OCI-LY7 (cell line): ENCODE measurements around the gene PLPP3. TPM values are rescaled to one million over a fixed set of nuclear protein-coding genes. Genes with fewer than 3 reads are reported as not detected.

Experiments used
- BruUV-seq: library from RNA; stranded (reverse); fragments of 400-500 nt; replicated peaks from 2 replicates; lab custom pipeline; 2021; lab: Mats Ljungman, UMichigan
- CTCF ChIA-PET: fragments of 300-600 bp; sonication (Branson Sonifier 250); formaldehyde crosslinking; loops from one replicate; lab custom pipeline; 2022; ENCODE audit warnings: antibody characterized with exemption; ENCODE audit not compliant: unreplicated experiment; lab: Charles Lee
- POLR2A ChIA-PET: fragments of 300-600 bp; sonication (Branson Sonifier 250); formaldehyde crosslinking; loops from one replicate; lab custom pipeline; 2022; ENCODE audit warnings: antibody characterized with exemption; lab: Charles Lee
- DNase-seq: peaks from one replicate; pipeline ENCODE4 v3.0.0-alpha.2; 2015; ENCODE audit warnings: low spot score
- H2AFZ ChIP-seq: fragments of 200-600 bp; sonication (generic), shearing (Covaris generic); 2 replicates; pipeline ENCODE4 v1.6.1; 2014; ENCODE audit warnings: mild to moderate bottlenecking, antibody characterized with exemption, low read length, moderate library complexity
- H3K27ac ChIP-seq: fragments of 200-600 bp; sonication (generic); 2 replicates; pipeline ENCODE4 v1.5.1; 2014; ENCODE audit warnings: mixed run types, low read depth, mild to moderate bottlenecking, moderate library complexity, low read length, inconsistent platforms; ENCODE audit not compliant: poor library complexity, severe bottlenecking
- H3K36me3 ChIP-seq: fragments of 200-600 bp; sonication (generic); 2 replicates; pipeline ENCODE4 v1.6.1; 2014; ENCODE audit warnings: mild to moderate bottlenecking, antibody characterized with exemption, low read length, moderate library complexity, mixed read lengths; ENCODE audit not compliant: insufficient read depth
- H3K4me1 ChIP-seq: fragments of 200-600 bp; sonication (generic); 2 replicates; pipeline ENCODE4 v1.5.1; 2014; ENCODE audit warnings: mild to moderate bottlenecking, low read length; ENCODE audit not compliant: insufficient read depth, poor library complexity, severe bottlenecking
- H3K4me2 ChIP-seq: fragments of 200-600 bp; sonication (generic); 2 replicates; pipeline ENCODE4 v1.6.1; 2014; ENCODE audit warnings: mild to moderate bottlenecking, low read length
- H3K4me3 ChIP-seq: fragments of 200-600 bp; sonication (generic); 2 replicates; pipeline ENCODE4 v1.5.1; 2014; ENCODE audit warnings: mild to moderate bottlenecking, low read depth, low read length; ENCODE audit not compliant: poor library complexity, severe bottlenecking
- H3K79me2 ChIP-seq: fragments of 200-600 bp; sonication (generic); 2 replicates; pipeline ENCODE4 v1.6.1; 2016; ENCODE audit warnings: low read depth, mild to moderate bottlenecking, low read length, moderate library complexity, mixed read lengths; ENCODE audit not compliant: insufficient read depth
- H3K9me2 ChIP-seq: fragments of 200-600 bp; sonication (generic); 2 replicates; pipeline ENCODE4 v1.6.1; 2016; ENCODE audit warnings: mild to moderate bottlenecking, low read length, mixed read lengths; ENCODE audit not compliant: insufficient read depth
- H3K9me3 ChIP-seq: fragments of 200-600 bp; sonication (generic); 2 replicates; pipeline ENCODE4 v1.6.1; 2014; ENCODE audit warnings: mild to moderate bottlenecking, mixed run types, low read length, mixed read lengths
- H4K20me1 ChIP-seq: fragments of 200-600 bp; sonication (generic); 2 replicates; pipeline ENCODE4 v1.6.1; 2014; ENCODE audit warnings: mild to moderate bottlenecking, antibody characterized with exemption, low read length, moderate library complexity, mixed read lengths; ENCODE audit not compliant: insufficient read depth
- EZH2phosphoT487 ChIP-seq: fragments of 200-600 bp; sonication (generic); IDR thresholded peaks from 2 replicates; pipeline ENCODE4 v1.6.1; 2018; ENCODE audit warnings: low read depth, borderline replicate concordance, mild to moderate bottlenecking, mixed run types, antibody characterized with exemption, low read length, moderate library complexity, mixed read lengths
- intact Hi-C: fragments of 100-400 bp; cut with micrococcal nuclease; formaldehyde crosslinking; loops from one replicate; pipeline ENCODE4 v1.10.0; 2022; ENCODE audit not compliant: unreplicated experiment
- total RNA-seq, 2 experiments: library from RNA; depleted of rRNA in 1 of 2; stranded (reverse); fragments of >200 nt in 1 of 2; shearing (Covaris generic) in 1 of 2; gene quantifications; 2 replicates each; pipeline ENCODE4 v1.2.3, GENCODE V29; 2014 to 2022
- TF ChIP-seq, protein P1 (sequence below): fragments of 200-600 bp; sonication (generic); conservative IDR thresholded peaks from 2 replicates; pipeline ENCODE4 v1.5.1; 2014; ENCODE audit warnings: mild to moderate bottlenecking, antibody characterized with exemption, low read length, moderate library complexity, mixed read lengths

Gene PLPP3
- total RNA-seq, 2 experiments from 2014 or later, result 0.92 to 1.7 TPM

DNA sequence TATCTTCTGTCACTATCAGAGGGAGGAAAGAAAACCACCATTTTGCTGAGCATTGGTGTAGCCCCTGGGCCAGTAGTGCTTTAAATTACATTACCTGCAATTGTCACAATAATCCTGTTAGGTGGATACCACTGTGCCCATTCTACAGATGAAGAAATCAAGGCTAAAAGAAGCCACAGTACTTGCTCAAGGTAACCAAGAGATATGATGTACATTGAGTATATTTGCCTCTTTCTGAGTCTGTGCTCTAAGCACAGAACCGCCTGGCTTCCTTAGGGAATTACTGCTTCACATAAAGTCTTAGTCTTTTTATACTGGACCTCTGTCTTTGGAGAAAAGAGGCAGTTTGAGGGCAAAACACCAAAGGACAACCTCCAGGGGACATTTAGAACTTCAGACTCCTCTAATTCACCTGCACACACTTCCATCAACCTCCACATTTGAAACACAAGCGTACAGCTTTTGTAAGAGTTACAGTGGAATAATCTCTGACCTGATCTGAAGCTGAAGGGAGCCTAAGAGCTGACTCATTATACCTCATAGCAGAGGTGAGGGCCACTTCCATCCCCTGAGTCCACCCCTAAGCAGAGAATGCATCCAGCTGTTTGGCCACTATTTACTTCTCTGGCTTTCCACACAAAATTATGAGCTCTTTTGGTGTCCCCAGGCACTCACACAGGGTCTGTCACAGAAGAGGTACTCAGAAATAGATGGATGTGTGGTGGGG lies 61.8 kb downstream of the PLPP3 start:
- no peaks in the 10 kb centered on the region for H3K9me3 ChIP-seq
- no TSS peak for BruUV-seq
- intact Hi-C loops, result loop anchor here (5.0 kb wide), 1 partner anchor 40 kb away; no protein-coding TSS in a partner anchor
- ChIA-PET POLR2A (interaction anchor here (0.7 kb wide), 1 partner anchor 182 kb away, joined by 3 read pairs; no protein-coding TSS in a partner anchor), CTCF (interaction anchor here (1.2 kb wide), 1 partner anchor 10 kb away, joined by 4 read pairs; no protein-coding TSS in a partner anchor)
- no peaks in the 10 kb centered on the region for H4K20me1 ChIP-seq
- no peaks in the 10 kb centered on the region for H3K9me2 ChIP-seq
- H3K36me3 ChIP-seq, result no peaks in the 10 kb centered on the region
- no peak for DNase-seq
- peaks cover 35% of the 10 kb centered on the region for H3K4me1 ChIP-seq
- H3K4me3 ChIP-seq, result no peak overlapping the region
- no peak overlapping the region for H3K27ac ChIP-seq
- H3K79me2 ChIP-seq, result no peaks in the 10 kb centered on the region
- TF ChIP-seq, protein P1, sequence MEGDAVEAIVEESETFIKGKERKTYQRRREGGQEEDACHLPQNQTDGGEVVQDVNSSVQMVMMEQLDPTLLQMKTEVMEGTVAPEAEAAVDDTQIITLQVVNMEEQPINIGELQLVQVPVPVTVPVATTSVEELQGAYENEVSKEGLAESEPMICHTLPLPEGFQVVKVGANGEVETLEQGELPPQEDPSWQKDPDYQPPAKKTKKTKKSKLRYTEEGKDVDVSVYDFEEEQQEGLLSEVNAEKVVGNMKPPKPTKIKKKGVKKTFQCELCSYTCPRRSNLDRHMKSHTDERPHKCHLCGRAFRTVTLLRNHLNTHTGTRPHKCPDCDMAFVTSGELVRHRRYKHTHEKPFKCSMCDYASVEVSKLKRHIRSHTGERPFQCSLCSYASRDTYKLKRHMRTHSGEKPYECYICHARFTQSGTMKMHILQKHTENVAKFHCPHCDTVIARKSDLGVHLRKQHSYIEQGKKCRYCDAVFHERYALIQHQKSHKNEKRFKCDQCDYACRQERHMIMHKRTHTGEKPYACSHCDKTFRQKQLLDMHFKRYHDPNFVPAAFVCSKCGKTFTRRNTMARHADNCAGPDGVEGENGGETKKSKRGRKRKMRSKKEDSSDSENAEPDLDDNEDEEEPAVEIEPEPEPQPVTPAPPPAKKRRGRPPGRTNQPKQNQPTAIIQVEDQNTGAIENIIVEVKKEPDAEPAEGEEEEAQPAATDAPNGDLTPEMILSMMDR, result no peak
- TF ChIP-seq EZH2phosphoT487, result no peak
- no peak overlapping the region; the same call in 1 of the 2 replicates for H2AFZ ChIP-seq
- H3K4me2 ChIP-seq, result no peak overlapping the region

DNA sequence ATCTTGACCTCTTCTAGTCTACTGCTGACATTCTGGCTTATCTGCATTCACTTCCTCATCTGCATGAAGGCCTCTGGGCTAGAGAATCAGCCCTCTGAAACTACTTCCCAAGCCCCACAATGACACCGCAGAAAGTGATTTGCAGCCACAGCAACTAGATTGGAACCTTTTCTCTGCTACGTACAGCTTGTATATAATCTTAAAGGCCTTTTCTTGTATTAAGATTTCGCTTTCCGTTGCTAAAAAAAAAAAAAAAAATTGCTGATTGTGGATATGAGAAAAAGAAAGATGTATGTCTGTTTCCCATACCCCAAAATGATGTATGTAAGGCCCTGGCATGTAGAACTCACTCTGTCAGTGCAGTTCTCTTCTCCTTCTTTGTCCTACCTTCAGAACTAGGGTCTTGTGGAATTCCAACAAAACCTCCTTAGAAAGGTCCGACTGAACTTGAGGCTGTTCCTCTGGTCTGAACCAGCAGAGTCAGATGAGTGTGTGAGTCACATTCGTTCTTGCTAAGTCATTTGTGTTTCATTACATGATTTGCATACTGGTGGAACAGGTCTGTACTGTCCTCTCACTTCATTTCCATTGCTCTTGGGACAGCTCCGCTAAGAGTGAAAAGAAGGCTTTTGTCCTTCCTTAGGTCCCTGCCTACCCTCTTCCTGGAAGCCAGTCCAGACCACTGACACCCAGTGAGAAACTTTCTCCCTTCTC lies 62.7 kb downstream of the PLPP3 start:
- ChIA-PET CTCF (no interaction called here), POLR2A (interaction anchor here (0.6 to 0.7 kb wide), 3 partner anchors 15 to 181 kb away, joined by 3 to 7 read pairs (median 4); no protein-coding TSS in a partner anchor)
- no TSS peak for BruUV-seq
- 0 out of 2 replicates have a peak overlapping the region, but pooled peaks have one; percentile 4 for H3K4me2 ChIP-seq
- peak overlapping the region; percentile 57; the same call in 1 of the 2 replicates for H2AFZ ChIP-seq
- no peaks in the 10 kb centered on the region for H3K36me3 ChIP-seq
- H3K4me1 ChIP-seq, result peaks cover 26% of the 10 kb centered on the region
- H4K20me1 ChIP-seq, result no peaks in the 10 kb centered on the region
- H3K79me2 ChIP-seq, result no peaks in the 10 kb centered on the region
- TF ChIP-seq EZH2phosphoT487, result no peak
- TF ChIP-seq, protein P1, result no peak
- no peaks in the 10 kb centered on the region for H3K9me2 ChIP-seq
- no peak overlapping the region for H3K27ac ChIP-seq
- intact Hi-C loops, result loop anchor here (5.0 kb wide), 1 partner anchor 39 kb away; no protein-coding TSS in a partner anchor
- no peaks in the 10 kb centered on the region for H3K9me3 ChIP-seq
- peak; percentile 38 for DNase-seq
- no peak overlapping the region for H3K4me3 ChIP-seq
